Activated T-cell treated with anti-CD3 and anti-CD28 coated beads for 24 hours (primary cell): ENCODE data around the gene CERS5.
A peak's percentile ranks its signal among the peaks of the same experiment; 100 is the strongest.

ENCODE experiments used
- DNase-seq: peaks from one replicate; pipeline ENCODE4 v3.0.0-alpha.2; 2020; ENCODE audit warnings: low read depth

CERS5 gene

GRCh38 chr12:50167049-50167828, at the start of gene CERS5:
CERS5 (minus strand) TSS chr12:50167369; CDS start chr12:50167297, 72 bp downstream.
- DNase-seq, result peak; percentile 97

DNA sequence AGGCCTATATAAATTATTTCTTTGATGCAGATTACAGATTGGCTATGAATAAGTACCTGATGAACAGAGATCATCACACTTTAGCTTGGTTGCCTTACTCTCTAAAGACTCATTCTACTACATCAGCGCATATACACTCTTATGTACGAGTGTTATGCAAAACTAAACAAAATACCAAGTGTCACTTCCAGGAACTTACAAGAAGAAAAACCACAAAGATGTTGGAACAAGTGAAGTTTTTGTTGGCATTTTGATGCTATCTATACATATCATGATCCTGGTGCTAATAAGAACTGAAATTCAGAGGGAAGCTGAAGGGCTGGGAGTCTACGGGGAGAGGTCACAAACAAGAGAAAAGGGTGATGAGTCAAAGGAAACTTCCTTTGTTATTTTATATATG, 47.9 kb upstream of the CERS5 start:
- no peak for DNase-seq

- DNase-seq, result no peak
Observed at GRCh38 chr12:50214018-50214417, 46.8 kb upstream of the CERS5 start.

DNA sequence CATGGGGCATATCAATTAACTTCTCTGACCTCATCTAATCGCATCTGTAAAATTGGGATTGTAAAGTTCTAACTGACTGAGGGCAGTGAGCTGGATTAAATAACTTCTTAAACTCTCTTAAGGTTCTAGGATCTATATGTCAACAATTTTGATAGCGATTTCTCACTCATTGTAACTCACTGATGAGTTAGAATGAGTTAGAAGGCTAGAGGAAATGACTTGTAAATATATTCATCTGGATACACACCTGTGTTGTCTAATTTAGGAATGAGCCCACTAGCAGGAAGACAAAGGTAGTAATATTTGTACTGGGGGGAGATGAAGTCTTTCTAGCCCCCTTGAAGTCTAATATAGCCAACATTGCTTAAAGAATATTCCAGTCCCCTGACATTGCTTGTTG, 46.3 kb upstream of the CERS5 start:
- DNase-seq, result no peak

DNA sequence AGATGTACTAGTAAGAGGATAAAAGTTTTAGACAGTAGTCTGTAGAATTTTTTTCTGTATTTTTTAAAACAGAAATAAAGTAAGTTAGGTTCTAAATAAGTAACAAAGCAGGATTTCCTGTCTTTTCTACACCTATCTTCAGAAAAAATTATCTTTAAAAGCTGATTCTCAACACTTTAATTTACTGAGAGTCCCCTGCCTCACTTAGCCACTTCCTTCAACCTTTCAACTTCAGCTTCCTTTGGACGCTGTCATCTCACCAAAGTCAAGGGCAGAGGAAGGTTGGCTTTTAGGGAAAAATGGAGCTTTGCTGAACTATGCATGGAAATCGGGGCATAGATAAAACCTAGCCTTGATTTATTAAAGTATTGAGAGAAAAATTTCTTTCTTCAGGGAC, 44.9 kb upstream of the CERS5 start:
- no peak for DNase-seq

DNA sequence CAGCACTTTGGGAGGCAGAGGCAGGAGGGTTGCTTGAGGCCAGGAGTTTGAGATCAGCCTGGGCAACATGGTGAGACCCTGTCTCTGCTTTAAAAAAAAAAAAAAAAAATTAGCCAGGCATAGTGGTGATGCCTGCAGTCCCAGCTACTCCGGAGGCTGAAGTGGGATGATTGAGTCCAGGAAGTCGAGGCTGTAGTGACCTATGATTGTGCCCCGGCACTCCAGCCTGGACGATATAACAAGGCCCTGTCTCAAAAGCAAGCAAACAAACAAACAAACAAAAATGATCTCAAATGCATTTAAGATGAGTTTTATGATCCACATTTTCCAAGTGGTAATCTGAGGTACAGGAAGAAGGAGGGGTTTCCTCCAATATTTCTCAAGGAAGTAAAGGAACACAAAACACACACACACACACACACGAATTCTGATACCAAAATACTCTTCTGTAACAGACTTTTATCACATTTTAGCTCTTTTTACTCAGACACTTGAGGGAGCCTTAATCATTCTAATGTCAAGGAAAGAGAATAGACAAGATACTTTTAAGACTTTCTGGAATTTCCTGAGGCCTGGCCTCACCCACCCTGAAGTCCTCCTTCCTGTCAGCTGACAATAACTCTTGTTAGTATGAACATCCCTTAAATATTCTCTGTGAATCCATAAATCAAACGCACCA, 44.4 kb upstream of the CERS5 start:
- DNase-seq, result no peak

DNA sequence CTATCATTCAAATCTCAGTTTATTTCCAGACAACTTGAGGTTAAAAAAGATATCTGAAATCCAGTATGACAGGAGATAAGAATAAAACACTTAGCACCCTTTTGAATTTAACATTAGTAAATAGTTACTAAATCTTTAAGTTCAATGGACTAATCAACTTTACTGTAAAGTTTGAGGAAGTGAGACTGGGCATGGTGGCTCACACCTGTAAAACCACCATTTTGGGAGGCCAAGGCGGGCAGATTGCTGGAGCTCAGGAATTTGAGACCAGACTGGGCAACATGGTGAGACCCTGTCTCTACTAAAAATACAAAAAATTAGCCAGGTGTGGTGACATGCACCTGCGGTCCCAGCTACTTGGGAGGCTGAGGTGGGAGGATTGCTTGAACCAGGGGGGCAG, 40.3 kb upstream of the CERS5 start:
- DNase-seq, result no peak

DNA sequence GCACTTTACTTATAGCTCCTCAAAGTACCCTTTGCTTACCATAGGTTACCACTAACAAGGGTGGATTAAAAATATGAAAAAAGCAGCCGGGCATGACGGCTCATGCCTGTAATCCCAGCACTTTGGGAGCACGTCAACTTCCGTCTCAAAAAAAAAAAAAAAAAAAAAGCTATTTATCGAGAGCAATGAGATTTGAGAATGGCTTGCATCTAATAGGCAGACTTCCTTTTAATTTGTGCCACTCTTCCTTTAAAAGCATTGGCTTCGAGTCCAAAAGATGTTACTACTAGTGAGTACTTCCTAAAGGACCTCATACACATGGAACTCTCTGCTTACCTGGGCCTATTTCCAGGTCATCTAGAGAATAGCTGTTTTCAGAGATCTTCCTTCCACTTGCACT, 38.5 kb upstream of the CERS5 start:
- no peak for DNase-seq

DNA sequence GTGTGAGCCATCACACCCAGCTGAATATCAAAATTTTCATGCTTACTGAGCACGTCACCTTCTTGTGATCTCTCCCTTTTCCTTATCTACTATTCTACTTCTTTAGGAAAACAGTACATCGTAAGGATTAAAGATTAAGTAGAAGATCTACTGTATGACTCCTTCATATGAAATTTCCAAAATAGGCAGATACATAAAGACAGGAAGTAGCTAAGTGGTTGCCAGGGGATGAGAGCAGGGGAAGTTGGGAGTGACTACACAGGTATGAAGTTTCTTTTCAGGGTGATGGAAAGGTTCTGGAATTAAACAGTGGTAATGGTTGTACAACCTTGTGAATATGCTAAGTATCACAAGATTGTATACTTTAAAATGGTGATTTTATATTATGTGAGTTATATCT, 36.5 kb upstream of the CERS5 start:
- DNase-seq, result no peak

DNA sequence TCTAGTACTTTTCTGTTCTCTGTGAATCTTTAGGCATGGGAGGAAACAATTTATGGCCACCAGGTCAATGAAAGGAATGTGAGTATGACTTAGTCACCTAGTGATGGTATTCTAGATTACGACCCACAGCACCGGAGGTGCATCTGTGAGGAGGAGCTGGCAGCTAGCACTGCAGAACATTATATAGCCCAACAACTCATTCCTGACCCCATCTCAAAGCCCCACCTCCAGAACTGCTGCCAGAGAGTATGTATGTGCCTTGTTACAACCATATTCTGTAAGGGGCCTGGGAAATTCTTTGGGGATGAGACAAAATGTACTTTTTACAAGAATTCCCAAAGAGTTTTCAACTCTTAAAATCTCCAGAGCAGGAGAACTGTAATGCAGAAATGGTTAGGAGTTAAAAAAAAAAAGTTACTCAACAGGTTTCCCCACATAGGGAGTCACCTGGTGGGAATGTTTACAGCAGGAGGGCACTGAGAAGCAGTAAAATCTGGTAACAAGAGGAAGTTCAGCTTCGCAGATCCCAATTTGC, 34.9 kb upstream of the CERS5 start:
- no peak for DNase-seq

GRCh38 chr12:50200552-50201273, 33.5 kb upstream of the CERS5 start:
- DNase-seq, result no peak

DNA sequence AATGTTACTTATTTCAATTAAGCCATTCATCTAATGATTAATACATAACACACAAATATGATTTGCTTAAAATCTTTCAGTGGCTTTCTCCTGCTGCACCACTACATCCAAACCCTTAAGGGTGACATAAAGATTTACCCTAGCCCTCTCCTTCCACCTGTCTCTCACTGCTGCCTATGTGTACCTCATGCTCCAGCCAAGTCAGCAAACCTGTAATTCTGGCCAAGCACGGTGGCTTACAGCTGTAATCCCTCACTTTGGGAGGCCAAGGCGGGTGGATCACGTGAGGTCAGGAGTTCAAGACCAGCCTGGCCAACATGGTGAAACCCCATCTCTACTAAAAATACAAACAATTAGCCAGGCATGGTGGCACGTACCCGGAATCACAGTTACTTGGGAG, 31.7 kb upstream of the CERS5 start:
- no peak for DNase-seq

GRCh38 chr12:50197297-50197727, 30.1 kb upstream of the CERS5 start:
- DNase-seq, result no peak

DNA sequence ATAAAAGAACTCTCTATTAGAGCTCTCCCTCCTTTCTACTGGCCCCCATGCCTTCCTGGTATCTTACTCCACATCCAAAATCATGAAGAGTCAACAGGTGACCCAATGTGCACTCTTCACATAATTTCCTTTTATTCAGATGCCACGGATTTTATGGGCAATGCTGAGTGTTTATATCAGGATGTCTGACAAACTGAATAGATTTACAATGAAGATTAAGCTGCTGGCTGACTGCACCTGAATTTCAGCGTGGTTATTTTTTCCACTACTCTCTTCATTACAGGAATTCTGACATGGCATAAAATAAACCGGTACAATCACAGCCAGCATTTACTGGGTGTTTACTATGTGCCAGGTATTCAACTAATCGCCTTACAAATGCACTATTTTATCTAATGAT, 29.4 kb upstream of the CERS5 start:
- no peak for DNase-seq

DNA sequence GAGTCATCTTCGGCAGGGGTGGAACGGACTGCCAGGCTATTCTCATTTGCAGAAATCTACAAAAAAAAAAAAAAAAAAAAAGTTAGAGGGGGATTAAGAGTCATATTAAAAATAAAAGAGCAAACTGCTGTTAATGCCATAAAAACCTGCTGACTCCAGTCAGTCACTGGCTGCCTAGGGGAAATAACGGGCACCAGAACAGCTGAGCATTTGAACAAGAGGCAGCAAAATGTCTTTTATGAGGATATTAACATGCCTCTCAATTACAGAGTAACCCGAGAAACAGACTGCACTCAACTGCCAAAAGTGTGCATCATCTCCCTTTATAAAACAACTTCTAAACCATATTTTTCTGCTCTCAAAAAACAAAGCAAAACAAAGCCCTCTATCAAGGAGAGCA, 28.7 kb upstream of the CERS5 start:
- no peak for DNase-seq

GRCh38 chr12:50192908-50193307, 25.7 kb upstream of the CERS5 start:
- no peak for DNase-seq

- no peak for DNase-seq
Observed at GRCh38 chr12:50192236-50192635, 25.1 kb upstream of the CERS5 start.

DNA sequence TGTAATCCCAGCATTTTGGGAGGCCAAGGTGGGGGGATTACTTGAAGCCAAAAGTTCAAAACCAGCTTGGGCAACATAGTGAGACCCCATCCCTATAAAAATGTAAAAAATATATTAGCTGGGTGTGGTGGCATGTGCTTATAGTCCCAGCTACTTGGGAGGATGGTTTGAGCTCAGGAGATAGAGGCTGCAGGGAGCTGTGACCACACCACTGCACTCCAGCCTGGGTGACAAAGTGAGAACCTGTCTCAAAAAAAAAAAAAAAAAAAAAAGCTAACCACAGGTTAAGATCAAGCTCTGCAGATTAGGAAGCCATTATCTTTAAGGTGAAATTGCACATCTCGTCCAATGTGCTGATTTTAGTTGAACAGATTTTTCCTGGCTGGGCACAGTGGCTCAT, 23.7 kb upstream of the CERS5 start:
- no peak for DNase-seq

DNA sequence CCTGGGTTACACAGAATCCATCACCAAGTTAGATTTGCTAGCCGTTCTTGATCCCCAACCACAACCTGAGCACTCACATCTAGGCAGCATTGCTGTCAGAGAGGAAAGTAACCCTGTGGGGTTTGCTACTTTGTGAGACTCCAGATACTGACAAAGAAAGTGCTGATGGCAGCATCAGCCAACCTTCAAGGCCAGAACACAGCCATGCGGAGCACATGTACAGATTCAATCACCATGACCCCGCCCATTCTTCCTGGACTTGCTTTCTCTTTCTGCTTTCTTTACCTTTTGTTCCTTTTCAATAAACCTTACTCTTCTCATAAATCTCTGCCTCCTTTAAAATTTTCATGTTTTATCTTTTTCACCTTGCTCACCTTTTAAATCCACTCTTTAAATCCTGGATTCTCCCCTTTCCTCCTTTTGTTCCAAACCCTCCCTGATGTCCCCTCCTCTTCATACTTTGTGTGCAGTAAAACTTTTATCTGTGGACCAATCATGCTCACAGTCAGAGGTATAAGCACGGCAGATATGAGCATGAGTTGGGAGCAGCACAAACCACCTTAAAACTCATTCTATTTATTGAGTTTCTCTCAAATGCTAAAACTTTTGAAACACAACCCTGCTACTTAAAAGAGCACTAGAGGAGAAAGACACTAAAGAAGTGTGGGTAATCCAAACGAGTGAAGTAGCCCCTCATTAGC, 21.9 kb upstream of the CERS5 start:
- DNase-seq, result no peak

- no peak for DNase-seq
Observed at GRCh38 chr12:50188241-50188781, 21.1 kb upstream of the CERS5 start.

GRCh38 chr12:50187084-50187900, 20.1 kb upstream of the CERS5 start:
- peak; percentile 36 for DNase-seq
